Endothelial cell of umbilical vein (primary cell): ENCODE results near the gene MERTK. TPM values are rescaled to one million over a fixed set of nuclear protein-coding genes. Genes with fewer than 3 reads are reported as not detected.

Experiments
- BruUV-seq: library from RNA; stranded (reverse); fragments of 400-500 nt; replicated peaks from 2 replicates; lab custom pipeline; 2021; lab: Mats Ljungman, UMichigan
- CTCF ChIA-PET: fragments of 300-600, 350-600 bp; sonication (Branson Sonifier 250); formaldehyde crosslinking; loops from one replicate; lab custom pipeline; 2021; ENCODE audit warnings: antibody characterized with exemption, inconsistent platforms; lab: Charles Lee
- POLR2A ChIA-PET: fragments of 300-600, 350-600 bp; sonication (Branson Sonifier 250); formaldehyde crosslinking; loops from one replicate; lab custom pipeline; 2021; ENCODE audit warnings: antibody characterized with exemption, inconsistent platforms; lab: Charles Lee
- DNase-seq: peaks from one replicate; pipeline ENCODE4 v3.0.0-alpha.2; 2011; ENCODE audit warnings: low read depth, low spot score
- FAIRE-seq: peaks from 2 replicates; lab custom pipeline; 2011; peaks lifted over from hg19 to GRCh38; lab: Jason Lieb, UNC
- H2AFZ ChIP-seq: 2 replicates; pipeline ENCODE4 v1.6.0; 2012; ENCODE audit warnings: low read depth, low read length, control low read depth, inconsistent platforms
- H3K27ac ChIP-seq: 2 replicates; pipeline ENCODE4 v1.5.1; 2011; ENCODE audit warnings: low read depth, mild to moderate bottlenecking, control low read depth, low read length, moderate library complexity; ENCODE audit not compliant: insufficient read depth
- H3K27me3 ChIP-seq, 2 experiments: 2 replicates each; pipeline versions ENCODE4 v1.6.0 to v1.6.1; 2011; ENCODE audit warnings: low read length in 2 of 2, mixed read lengths in 1 of 2; ENCODE audit not compliant: control insufficient read depth in 2 of 2, insufficient read depth in 2 of 2
- H3K36me3 ChIP-seq, 2 experiments: 2 replicates in 1 of 2; 3 replicates in 1 of 2; pipeline ENCODE4 v1.5.1; 2011; ENCODE audit warnings: low read length in 2 of 2, mild to moderate bottlenecking in 1 of 2, moderate library complexity in 1 of 2; ENCODE audit not compliant: control insufficient read depth in 2 of 2, insufficient read depth in 2 of 2; ENCODE audit errors: extremely low read depth in 1 of 2
- H3K4me1 ChIP-seq: 3 replicates; pipeline ENCODE4 v1.5.1; 2011; ENCODE audit warnings: mild to moderate bottlenecking, low read length; ENCODE audit not compliant: control insufficient read depth, insufficient read depth; ENCODE audit errors: extremely low read depth
- H3K4me2 ChIP-seq: 2 replicates; pipeline ENCODE4 v1.6.1; 2011; ENCODE audit warnings: low read length, control low read depth, mixed read lengths; ENCODE audit not compliant: insufficient read depth
- H3K4me3 ChIP-seq, 3 experiments: fragments of 200-600 bp in 1 of 3; sonication (generic), shearing (Covaris generic) in 1 of 3; replicated peaks in 1 of 3; 2 replicates each; pipeline ENCODE4 v1.5.1; 2011 to 2016; ENCODE audit warnings: control low read depth in 3 of 3, low read length in 3 of 3, mild to moderate bottlenecking in 2 of 3, inconsistent platforms in 1 of 3, low read depth in 1 of 3, moderate library complexity in 1 of 3; ENCODE audit not compliant: insufficient read depth in 1 of 3
- H3K79me2 ChIP-seq: 2 replicates; pipeline ENCODE4 v1.6.0; 2012; ENCODE audit warnings: low read length, inconsistent platforms; ENCODE audit not compliant: control insufficient read depth, insufficient read depth
- H3K9ac ChIP-seq: replicated peaks from 2 replicates; pipeline ENCODE3; 2011; ENCODE audit warnings: low read length, control low read depth; ENCODE audit not compliant: insufficient read depth; ENCODE audit errors: extremely low read depth
- H3K9me1 ChIP-seq: replicated peaks from 3 replicates; pipeline ENCODE4 v1.6.0; 2011; ENCODE audit warnings: mild to moderate bottlenecking, low read length; ENCODE audit not compliant: control insufficient read depth, insufficient read depth; ENCODE audit errors: extremely low read depth
- H3K9me3 ChIP-seq: replicated peaks from 2 replicates; pipeline ENCODE4 v1.5.1; 2012; ENCODE audit warnings: low read length, inconsistent platforms; ENCODE audit not compliant: control insufficient read depth, insufficient read depth
- H4K20me1 ChIP-seq: replicated peaks from 2 replicates; pipeline ENCODE3; 2011; ENCODE audit warnings: mild to moderate bottlenecking, low read length; ENCODE audit not compliant: control insufficient read depth, insufficient read depth; ENCODE audit errors: extremely low read depth
- EZH2 ChIP-seq: IDR thresholded peaks from 2 replicates; pipeline ENCODE4 v1.6.1; 2012; ENCODE audit warnings: borderline replicate concordance, low read depth, mild to moderate bottlenecking, moderate library complexity, low read length, inconsistent platforms; ENCODE audit not compliant: severe bottlenecking
- FOS ChIP-seq: IDR thresholded peaks from 2 replicates; pipeline ENCODE4 v1.6.1; 2011; ENCODE audit warnings: mild to moderate bottlenecking, low read length, moderate library complexity, borderline replicate concordance; ENCODE audit not compliant: insufficient read depth
- GATA2 ChIP-seq: IDR thresholded peaks from 2 replicates; pipeline ENCODE4 v1.7.0; 2011; ENCODE audit warnings: low read depth, mild to moderate bottlenecking, moderate library complexity, mixed read lengths, low read length; ENCODE audit not compliant: insufficient read length, insufficient read depth
- JUN ChIP-seq: IDR thresholded peaks from 2 replicates; pipeline ENCODE4 v1.6.1; 2011; ENCODE audit warnings: borderline replicate concordance, low read depth; ENCODE audit not compliant: insufficient read length, insufficient read depth
- MAX ChIP-seq: IDR thresholded peaks from 2 replicates; pipeline ENCODE4 v1.6.1; 2011; ENCODE audit not compliant: insufficient read depth, insufficient read length
- MYC ChIP-seq: IDR thresholded peaks from one replicate; pipeline ENCODE4 v1.6.1; 2011; ENCODE audit warnings: mild to moderate bottlenecking, low read depth, low read length
- POLR2A ChIP-seq: IDR thresholded peaks from 2 replicates; pipeline ENCODE4 v1.6.1; 2012; ENCODE audit warnings: low read depth, mild to moderate bottlenecking, control low read depth, low read length
- POLR2AphosphoS5 ChIP-seq: IDR thresholded peaks from 2 replicates; pipeline ENCODE4 v1.6.1; 2012; ENCODE audit warnings: low read depth, mild to moderate bottlenecking, control low read depth, low read length, moderate library complexity; ENCODE audit not compliant: insufficient read depth
- dilution Hi-C: fragments of 300-500 bp; cut with MboI; formaldehyde crosslinking; loops from one replicate; pipeline ENCODE4 v1.15.0; 2019; ENCODE audit warnings: low sequenced_read_pairs; ENCODE audit not compliant: extremely low pct_ligation_motif_present
- intact Hi-C: fragments of 100-400 bp; cut with micrococcal nuclease; formaldehyde crosslinking; loops from one replicate; pipeline ENCODE4 v1.10.0; 2022
- polyA plus RNA-seq, 4 experiments: library from polyadenylated mRNA; depleted of rRNA in 3 of 4; stranded (reverse) in 3 of 4; unstranded in 1 of 4; fragments of >200 nt; gene quantifications; 2 replicates each; pipeline versions ENCODE4 v1.2.1 to v1.2.3, GENCODE V29; 2011 to 2012; ENCODE audit warnings: missing spikeins in 1 of 4
- total RNA-seq: library from RNA; stranded (reverse); gene quantifications from 2 replicates; pipeline ENCODE4 v1.2.3, GENCODE V29; 2021
- TF ChIP-seq, protein P1 (sequence below), 2 donors: IDR thresholded peaks; 1 replicate in 1 of 2; 2 replicates in 1 of 2; pipeline ENCODE4 v1.5.1; 2011; ENCODE audit warnings: low read length in 2 of 2, mild to moderate bottlenecking in 2 of 2, moderate library complexity in 2 of 2, control low read depth in 1 of 2, inconsistent platforms in 1 of 2, low read depth in 1 of 2; ENCODE audit not compliant: insufficient read depth in 1 of 2; ENCODE audit errors: extremely low read depth in 1 of 2

Gene MERTK
- total and polyA plus RNA-seq, 2 donors (not counting 3 experiments of a cell fraction or from before 2014, with no cell fraction given): 37.3 to 39.6 TPM

GRCh38 chr2:111900859-111901258 lies 2.5 kb downstream of the MERTK start:
- H3K36me3 ChIP-seq: peaks cover 0 to 2% of the 10 kb centered on the region in 2 experiments
- peak overlapping the region; percentile 87 for H3K9ac ChIP-seq
- H3K9me3 ChIP-seq: no peaks in the 10 kb centered on the region
- no peak overlapping the region for H3K27ac ChIP-seq
- BruUV-seq: no TSS peak
- ChIA-PET POLR2A (interaction anchor here (1.0 kb wide), 1 partner anchor 74 kb away, joined by 3 read pairs; no protein-coding TSS in a partner anchor), CTCF (interaction anchor here (0.7 to 4.7 kb wide), 17 partner anchors 9 to 292 kb away, joined by 3 to 62 read pairs (median 5); no protein-coding TSS in a partner anchor)
- peaks cover 38% of the 10 kb centered on the region for H3K4me1 ChIP-seq
- no peak for TF ChIP-seq POLR2A
- no peak for TF ChIP-seq FOS
- TF ChIP-seq POLR2AphosphoS5: no peak
- TF ChIP-seq, protein P1, sequence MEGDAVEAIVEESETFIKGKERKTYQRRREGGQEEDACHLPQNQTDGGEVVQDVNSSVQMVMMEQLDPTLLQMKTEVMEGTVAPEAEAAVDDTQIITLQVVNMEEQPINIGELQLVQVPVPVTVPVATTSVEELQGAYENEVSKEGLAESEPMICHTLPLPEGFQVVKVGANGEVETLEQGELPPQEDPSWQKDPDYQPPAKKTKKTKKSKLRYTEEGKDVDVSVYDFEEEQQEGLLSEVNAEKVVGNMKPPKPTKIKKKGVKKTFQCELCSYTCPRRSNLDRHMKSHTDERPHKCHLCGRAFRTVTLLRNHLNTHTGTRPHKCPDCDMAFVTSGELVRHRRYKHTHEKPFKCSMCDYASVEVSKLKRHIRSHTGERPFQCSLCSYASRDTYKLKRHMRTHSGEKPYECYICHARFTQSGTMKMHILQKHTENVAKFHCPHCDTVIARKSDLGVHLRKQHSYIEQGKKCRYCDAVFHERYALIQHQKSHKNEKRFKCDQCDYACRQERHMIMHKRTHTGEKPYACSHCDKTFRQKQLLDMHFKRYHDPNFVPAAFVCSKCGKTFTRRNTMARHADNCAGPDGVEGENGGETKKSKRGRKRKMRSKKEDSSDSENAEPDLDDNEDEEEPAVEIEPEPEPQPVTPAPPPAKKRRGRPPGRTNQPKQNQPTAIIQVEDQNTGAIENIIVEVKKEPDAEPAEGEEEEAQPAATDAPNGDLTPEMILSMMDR (IDR thresholded peaks at IDR 0.05; ENCODE audit: extremely low read depth in 1 of 2, insufficient read depth in 1 of 2, low read depth in 1 of 2, low read length in 2 of 2): peak; percentile 43 to 48
- no peak for TF ChIP-seq MYC
- no peaks in the 10 kb centered on the region for H3K27me3 ChIP-seq
- no peaks in the 10 kb centered on the region for H4K20me1 ChIP-seq
- H2AFZ ChIP-seq: no peak overlapping the region
- DNase-seq (peak; percentile 80), FAIRE-seq (peak; percentile 78)
- H3K4me3 ChIP-seq: peak overlapping the region in 1 of 3 experiments; percentile 72
- H3K4me2 ChIP-seq: peak overlapping the region; percentile 97
- dilution Hi-C loops: no loop called here
- no peaks in the 10 kb centered on the region for H3K9me1 ChIP-seq
- H3K79me2 ChIP-seq: peaks cover 49% of the 10 kb centered on the region
- intact Hi-C loops: loop anchor here (1.0 to 2.0 kb wide), 3 partner anchors 20 to 66 kb away; no protein-coding TSS in a partner anchor

DNA sequence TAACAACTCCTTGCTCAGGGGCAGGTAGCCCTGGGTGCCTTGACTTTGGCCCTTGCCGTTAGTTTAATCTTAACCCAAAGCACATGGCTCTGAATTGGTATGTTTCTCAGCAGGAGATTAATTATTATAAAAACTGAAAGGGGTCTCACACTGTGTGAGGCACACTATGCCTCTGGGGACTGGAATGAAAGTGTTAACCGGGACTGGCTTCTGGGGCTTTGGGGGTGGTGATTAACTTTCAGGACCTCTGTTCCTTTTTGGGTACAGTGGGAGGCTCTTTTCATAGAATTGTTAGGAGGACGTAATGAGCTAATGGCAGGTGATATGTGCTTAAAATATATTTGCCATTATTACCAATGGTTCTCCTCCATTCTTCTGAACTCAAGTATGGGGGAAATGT lies 5.1 kb downstream of the MERTK start:
- POLR2A ChIA-PET: no interaction called here
- H3K27me3 ChIP-seq: no peaks in the 10 kb centered on the region
- peaks cover 0 to 2% of the 10 kb centered on the region in 2 experiments for H3K36me3 ChIP-seq
- H4K20me1 ChIP-seq: no peaks in the 10 kb centered on the region
- DNase-seq (no peak), FAIRE-seq (no peak)
- intact Hi-C loops (no loop called here), dilution Hi-C loops (no loop called here)
- H3K27ac ChIP-seq: no peak overlapping the region
- H3K9me3 ChIP-seq: no peaks in the 10 kb centered on the region
- peaks cover 66% of the 10 kb centered on the region for H3K79me2 ChIP-seq
- TF ChIP-seq EZH2 (no peak), POLR2A (no peak), MAX (no peak), POLR2AphosphoS5 (no peak), FOS (no peak), GATA2 (no peak), MYC (no peak), JUN (no peak)
- TF ChIP-seq, protein P1 (IDR thresholded peaks at IDR 0.05; ENCODE audit: extremely low read depth in 1 of 2, insufficient read depth in 1 of 2, low read depth in 1 of 2, low read length in 2 of 2): no peak
- CTCF ChIA-PET: interaction anchor here (1.6 to 1.7 kb wide), 2 partner anchors 16 to 129 kb away, joined by 5 read pairs; no protein-coding TSS in a partner anchor
- no peak overlapping the region for H3K4me2 ChIP-seq
- H3K4me3 ChIP-seq: no peak overlapping the region
- no TSS peak for BruUV-seq
- no peak overlapping the region for H3K9ac ChIP-seq
- H2AFZ ChIP-seq: no peak overlapping the region
- H3K4me1 ChIP-seq: peaks cover 43% of the 10 kb centered on the region
- H3K9me1 ChIP-seq: no peaks in the 10 kb centered on the region
